ENCODE results near the gene APOL6. TPM values are rescaled to one million over a fixed set of nuclear protein-coding genes. Genes with fewer than 3 reads are reported as not detected.

APOL6 gene
- total and polyA plus RNA-seq, 10 of the 15 experiments (the other 5 are each of a cell fraction or from before 2014, with no cell fraction given): 4.3 to 22.9 (median 9.3) TPM

DNA sequence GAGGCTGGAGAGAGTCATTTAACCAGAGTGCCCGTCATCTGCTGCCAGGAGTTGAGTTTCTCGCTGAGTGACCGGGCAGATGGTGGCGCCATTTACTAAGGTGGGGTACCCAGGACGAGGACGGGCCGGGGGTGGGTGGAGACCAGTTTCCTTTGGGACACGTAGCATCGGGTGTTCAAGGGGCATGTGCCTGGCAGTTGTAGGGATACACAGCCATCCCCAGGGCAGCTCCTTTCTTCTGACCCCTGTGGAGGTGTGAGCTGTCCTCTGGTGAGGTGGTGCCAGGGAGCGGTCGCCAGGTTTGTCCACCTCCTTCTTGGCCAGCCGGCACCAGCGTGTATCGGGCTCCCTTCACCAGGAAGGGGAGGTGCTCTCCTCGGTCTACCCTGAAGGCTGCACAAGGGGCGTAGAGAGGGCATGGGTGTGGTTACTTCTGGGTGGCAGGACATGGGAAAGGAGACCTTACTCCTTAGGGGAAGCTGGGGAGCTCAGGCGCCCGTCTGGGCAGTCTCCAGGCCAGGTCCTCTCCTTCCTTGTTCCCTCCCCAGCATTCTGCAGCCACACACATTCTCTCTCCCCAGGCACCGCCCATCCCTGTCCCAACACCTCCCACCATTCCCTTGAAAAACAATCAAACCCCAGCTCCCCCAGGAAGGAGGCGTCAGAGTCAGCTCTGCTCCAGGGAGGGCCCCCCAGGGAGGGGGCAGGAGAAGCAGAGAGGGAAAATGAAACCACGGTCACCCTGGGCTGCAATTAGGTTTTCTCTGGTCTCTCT, 20.8 kb upstream of the APOL6 start (continued):
- TF ChIP-seq, protein P1, sequence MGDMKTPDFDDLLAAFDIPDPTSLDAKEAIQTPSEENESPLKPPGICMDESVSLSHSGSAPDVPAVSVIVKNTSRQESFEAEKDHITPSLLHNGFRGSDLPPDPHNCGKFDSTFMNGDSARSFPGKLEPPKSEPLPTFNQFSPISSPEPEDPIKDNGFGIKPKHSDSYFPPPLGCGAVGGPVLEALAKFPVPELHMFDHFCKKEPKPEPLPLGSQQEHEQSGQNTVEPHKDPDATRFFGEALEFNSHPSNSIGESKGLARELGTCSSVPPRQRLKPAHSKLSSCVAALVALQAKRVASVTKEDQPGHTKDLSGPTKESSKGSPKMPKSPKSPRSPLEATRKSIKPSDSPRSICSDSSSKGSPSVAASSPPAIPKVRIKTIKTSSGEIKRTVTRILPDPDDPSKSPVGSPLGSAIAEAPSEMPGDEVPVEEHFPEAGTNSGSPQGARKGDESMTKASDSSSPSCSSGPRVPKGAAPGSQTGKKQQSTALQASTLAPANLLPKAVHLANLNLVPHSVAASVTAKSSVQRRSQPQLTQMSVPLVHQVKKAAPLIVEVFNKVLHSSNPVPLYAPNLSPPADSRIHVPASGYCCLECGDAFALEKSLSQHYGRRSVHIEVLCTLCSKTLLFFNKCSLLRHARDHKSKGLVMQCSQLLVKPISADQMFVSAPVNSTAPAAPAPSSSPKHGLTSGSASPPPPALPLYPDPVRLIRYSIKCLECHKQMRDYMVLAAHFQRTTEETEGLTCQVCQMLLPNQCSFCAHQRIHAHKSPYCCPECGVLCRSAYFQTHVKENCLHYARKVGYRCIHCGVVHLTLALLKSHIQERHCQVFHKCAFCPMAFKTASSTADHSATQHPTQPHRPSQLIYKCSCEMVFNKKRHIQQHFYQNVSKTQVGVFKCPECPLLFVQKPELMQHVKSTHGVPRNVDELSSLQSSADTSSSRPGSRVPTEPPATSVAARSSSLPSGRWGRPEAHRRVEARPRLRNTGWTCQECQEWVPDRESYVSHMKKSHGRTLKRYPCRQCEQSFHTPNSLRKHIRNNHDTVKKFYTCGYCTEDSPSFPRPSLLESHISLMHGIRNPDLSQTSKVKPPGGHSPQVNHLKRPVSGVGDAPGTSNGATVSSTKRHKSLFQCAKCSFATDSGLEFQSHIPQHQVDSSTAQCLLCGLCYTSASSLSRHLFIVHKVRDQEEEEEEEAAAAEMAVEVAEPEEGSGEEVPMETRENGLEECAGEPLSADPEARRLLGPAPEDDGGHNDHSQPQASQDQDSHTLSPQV (IDR thresholded peaks at IDR 0.05): no peak
- peak in 1 of 2 experiments; percentile 66; a peak in 2 of 4 replicates for TF ChIP-seq IKZF2 (IDR thresholded peaks at IDR 0.05)
- TF ChIP-seq ZNF217 (IDR thresholded peaks at IDR 0.05): no peak
- TF ChIP-seq, protein P2, sequence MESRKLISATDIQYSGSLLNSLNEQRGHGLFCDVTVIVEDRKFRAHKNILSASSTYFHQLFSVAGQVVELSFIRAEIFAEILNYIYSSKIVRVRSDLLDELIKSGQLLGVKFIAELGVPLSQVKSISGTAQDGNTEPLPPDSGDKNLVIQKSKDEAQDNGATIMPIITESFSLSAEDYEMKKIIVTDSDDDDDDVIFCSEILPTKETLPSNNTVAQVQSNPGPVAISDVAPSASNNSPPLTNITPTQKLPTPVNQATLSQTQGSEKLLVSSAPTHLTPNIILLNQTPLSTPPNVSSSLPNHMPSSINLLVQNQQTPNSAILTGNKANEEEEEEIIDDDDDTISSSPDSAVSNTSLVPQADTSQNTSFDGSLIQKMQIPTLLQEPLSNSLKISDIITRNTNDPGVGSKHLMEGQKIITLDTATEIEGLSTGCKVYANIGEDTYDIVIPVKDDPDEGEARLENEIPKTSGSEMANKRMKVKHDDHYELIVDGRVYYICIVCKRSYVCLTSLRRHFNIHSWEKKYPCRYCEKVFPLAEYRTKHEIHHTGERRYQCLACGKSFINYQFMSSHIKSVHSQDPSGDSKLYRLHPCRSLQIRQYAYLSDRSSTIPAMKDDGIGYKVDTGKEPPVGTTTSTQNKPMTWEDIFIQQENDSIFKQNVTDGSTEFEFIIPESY (IDR thresholded peaks at IDR 0.05): no peak
- TF ChIP-seq, protein P3, sequence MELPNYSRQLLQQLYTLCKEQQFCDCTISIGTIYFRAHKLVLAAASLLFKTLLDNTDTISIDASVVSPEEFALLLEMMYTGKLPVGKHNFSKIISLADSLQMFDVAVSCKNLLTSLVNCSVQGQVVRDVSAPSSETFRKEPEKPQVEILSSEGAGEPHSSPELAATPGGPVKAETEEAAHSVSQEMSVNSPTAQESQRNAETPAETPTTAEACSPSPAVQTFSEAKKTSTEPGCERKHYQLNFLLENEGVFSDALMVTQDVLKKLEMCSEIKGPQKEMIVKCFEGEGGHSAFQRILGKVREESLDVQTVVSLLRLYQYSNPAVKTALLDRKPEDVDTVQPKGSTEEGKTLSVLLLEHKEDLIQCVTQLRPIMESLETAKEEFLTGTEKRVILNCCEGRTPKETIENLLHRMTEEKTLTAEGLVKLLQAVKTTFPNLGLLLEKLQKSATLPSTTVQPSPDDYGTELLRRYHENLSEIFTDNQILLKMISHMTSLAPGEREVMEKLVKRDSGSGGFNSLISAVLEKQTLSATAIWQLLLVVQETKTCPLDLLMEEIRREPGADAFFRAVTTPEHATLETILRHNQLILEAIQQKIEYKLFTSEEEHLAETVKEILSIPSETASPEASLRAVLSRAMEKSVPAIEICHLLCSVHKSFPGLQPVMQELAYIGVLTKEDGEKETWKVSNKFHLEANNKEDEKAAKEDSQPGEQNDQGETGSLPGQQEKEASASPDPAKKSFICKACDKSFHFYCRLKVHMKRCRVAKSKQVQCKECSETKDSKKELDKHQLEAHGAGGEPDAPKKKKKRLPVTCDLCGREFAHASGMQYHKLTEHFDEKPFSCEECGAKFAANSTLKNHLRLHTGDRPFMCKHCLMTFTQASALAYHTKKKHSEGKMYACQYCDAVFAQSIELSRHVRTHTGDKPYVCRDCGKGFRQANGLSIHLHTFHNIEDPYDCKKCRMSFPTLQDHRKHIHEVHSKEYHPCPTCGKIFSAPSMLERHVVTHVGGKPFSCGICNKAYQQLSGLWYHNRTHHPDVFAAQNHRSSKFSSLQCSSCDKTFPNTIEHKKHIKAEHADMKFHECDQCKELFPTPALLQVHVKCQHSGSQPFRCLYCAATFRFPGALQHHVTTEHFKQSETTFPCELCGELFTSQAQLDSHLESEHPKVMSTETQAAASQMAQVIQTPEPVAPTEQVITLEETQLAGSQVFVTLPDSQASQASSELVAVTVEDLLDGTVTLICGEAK (IDR thresholded peaks at IDR 0.05; ENCODE audit: borderline replicate concordance): no peak
- TF ChIP-seq KDM1A (IDR thresholded peaks at IDR 0.05; ENCODE audit: borderline replicate concordance): no peak
- TF ChIP-seq IKZF1 (conservative IDR thresholded peaks at IDR 0.05): peak; percentile 68
- TF ChIP-seq PAX8 (IDR thresholded peaks at IDR 0.05): no peak
- peak; percentile 31; the same call in 1 of the 2 replicates for TF ChIP-seq CREM (IDR thresholded peaks at IDR 0.05; ENCODE audit: low read depth)
- no peak for TF ChIP-seq BCL3 (IDR thresholded peaks at IDR 0.05; ENCODE audit: borderline replicate concordance, insufficient read depth, low read depth, low read length, poor library complexity, severe bottlenecking)
- TF ChIP-seq FOXK2 (IDR thresholded peaks at IDR 0.05): no peak
- TF ChIP-seq MTA2 (IDR thresholded peaks at IDR 0.05; ENCODE audit: low read depth): no peak
- no peak for TF ChIP-seq RBBP5 (conservative IDR thresholded peaks at IDR 0.05)
- TF ChIP-seq TAF1 (IDR thresholded peaks at IDR 0.05; ENCODE audit: borderline replicate concordance, low read depth, low read length): 0 out of 2 replicates have a peak, but pooled peaks have one; percentile 17
- TF ChIP-seq, protein P4, sequence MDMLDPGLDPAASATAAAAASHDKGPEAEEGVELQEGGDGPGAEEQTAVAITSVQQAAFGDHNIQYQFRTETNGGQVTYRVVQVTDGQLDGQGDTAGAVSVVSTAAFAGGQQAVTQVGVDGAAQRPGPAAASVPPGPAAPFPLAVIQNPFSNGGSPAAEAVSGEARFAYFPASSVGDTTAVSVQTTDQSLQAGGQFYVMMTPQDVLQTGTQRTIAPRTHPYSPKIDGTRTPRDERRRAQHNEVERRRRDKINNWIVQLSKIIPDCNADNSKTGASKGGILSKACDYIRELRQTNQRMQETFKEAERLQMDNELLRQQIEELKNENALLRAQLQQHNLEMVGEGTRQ (IDR thresholded peaks at IDR 0.05; ENCODE audit: borderline replicate concordance, low read depth, low read length): no peak
- TF ChIP-seq CBX3 (IDR thresholded peaks at IDR 0.05; ENCODE audit: borderline replicate concordance, low read depth): no peak
- TF ChIP-seq MYB (IDR thresholded peaks at IDR 0.05; ENCODE audit: borderline replicate concordance, low read depth, low read length): no peak
- TF ChIP-seq BCL11A (IDR thresholded peaks at IDR 0.05; ENCODE audit: low read depth, low read length): no peak
